AG04449 (cell line): Measurements from ENCODE around the gene PHF12.

Experiments
- CTCF ChIA-PET: fragments of 350-600 bp; formaldehyde crosslinking; extraction: SDS; loops from one replicate; lab custom pipeline; 2021; ENCODE audit warnings: antibody characterized with exemption; lab: Yijun Ruan, JAX
- POLR2A ChIA-PET: fragments of 400-600, 350-600 bp; formaldehyde crosslinking; extraction: SDS; loops from one replicate; lab custom pipeline; 2020; ENCODE audit warnings: antibody characterized with exemption, inconsistent platforms; lab: Yijun Ruan, JAX
- DNase-seq: peaks from one replicate; pipeline ENCODE4 v3.0.0-alpha.2; 2010; ENCODE audit warnings: low read depth, low spot score
- H3K4me3 ChIP-seq: 2 replicates; pipeline ENCODE4 v1.5.1; 2011; ENCODE audit warnings: low read depth, mild to moderate bottlenecking, control low read depth, low read length
- CTCF ChIP-seq: IDR thresholded peaks from one replicate; pipeline ENCODE4 v1.5.1; 2011; ENCODE audit warnings: mild to moderate bottlenecking, moderate library complexity, low read length, control low read depth, inconsistent platforms; ENCODE audit not compliant: insufficient read depth; ENCODE audit errors: missing control alignments

PHF12 gene

GRCh38 chr17:28946239-28946638 lies 5.1 kb downstream of the PHF12 start:
- TF ChIP-seq CTCF, result no peak
- ChIA-PET POLR2A (interaction anchor here (1.1 kb wide), 1 partner anchor 220 kb away, joined by 3 read pairs; the partner anchor contains the start of gene TLCD1), CTCF (interaction anchor here (0.6 to 2.6 kb wide), 8 partner anchors 10 to 219 kb away, joined by 3 to 15 read pairs (median 4); partner anchors contain the start of gene TLCD1)
- DNase-seq, result no peak
- H3K4me3 ChIP-seq, result peak overlapping the region; percentile 18

DNA sequence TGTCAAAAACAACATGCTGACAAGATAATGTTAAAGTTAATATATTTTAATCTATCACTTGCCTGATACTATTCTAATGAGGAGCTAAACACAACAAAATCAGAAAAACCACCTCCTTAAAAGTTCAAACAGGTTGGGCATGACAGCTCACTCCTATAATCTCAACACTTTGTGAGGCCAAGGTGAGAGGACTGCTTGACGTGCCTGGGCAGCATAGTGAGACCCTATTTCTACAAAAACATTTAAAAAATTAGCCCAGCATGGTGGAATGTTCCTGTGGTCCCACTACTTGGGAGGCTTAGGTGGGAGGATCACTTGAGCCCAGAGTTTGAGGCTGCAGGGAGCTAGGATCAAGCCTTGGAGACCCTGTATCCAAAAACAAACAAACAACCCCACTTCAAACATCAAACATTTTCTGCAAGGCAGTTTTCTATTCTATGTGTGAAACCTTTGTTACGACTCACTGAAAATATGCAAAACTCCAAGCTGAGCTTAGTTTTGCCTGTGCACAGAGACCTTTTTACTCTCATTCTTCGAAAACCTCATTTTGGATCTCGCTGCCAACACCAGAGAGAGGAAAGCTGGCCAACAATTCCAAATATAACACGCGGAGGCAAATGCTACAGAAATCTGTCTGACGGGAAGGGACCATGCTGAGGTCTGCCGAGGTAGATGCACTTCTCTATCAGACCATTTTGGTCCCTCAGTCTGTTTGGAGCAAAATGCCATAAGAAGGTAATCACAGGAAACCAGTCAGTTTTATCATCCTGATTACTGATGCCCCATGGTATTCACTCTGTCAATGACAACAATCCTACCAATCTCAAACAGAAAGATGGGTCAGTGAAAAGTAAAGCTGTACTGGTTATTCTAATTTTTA lies 6.2 kb downstream of the PHF12 start:
- TF ChIP-seq CTCF, result no peak
- POLR2A ChIA-PET, result interaction anchor here (0.6 to 1.2 kb wide), 2 partner anchors 34 to 219 kb away, joined by 3 to 4 read pairs; partner anchors contain the start of gene TLCD1
- CTCF ChIA-PET, result interaction anchor here (0.9 to 2.6 kb wide), 11 partner anchors 10 to 218 kb away, joined by 3 to 15 read pairs (median 5); partner anchors contain the start of gene TLCD1
- no peak overlapping the region for H3K4me3 ChIP-seq
- no peak for DNase-seq

DNA sequence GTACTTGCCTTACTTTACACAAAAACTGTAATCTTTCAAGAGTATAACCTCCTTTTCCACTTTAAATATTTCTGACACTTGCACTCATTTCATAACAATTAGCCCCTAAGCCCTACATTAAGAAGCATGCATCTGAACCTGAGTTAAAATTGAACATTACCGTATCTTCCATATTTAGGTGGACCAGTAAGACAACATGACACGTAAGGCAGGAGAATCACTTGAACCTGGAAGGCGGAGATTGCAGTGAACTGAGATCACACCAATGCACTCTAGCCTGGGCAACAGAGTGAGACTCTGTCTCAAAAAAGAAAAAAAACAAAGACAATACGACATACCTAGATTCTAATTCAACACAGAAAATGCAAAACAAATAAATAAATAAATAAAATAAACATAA lies 7.0 kb downstream of the PHF12 start:
- H3K4me3 ChIP-seq, result no peak overlapping the region
- ChIA-PET POLR2A (interaction anchor here (1.2 kb wide), 1 partner anchor 218 kb away, joined by 3 read pairs; the partner anchor contains the start of gene TLCD1), CTCF (interaction anchor here (0.8 to 2.8 kb wide), 10 partner anchors 14 to 217 kb away, joined by 3 to 15 read pairs (median 4); partner anchors contain the start of gene TLCD1)
- no peak for TF ChIP-seq CTCF
- DNase-seq, result no peak

DNA sequence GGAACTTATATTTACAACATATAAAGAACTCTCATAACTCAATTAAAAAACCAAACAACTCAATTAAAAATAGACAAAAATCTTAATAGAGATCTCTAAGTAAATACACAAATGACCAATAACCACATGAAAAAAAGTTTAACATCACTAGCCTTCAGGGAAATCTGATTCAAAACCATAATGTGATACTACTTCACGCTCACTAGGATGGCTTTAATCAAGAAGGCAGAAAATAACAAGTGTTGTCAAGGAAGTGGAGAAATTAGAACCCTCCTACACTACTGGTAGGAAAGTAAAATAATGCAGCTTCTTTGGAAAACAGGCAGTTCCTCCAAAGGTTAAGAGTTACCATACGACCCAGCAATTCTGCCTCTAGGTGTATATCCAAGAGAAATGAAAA lies 8.4 kb downstream of the PHF12 start:
- no peak for TF ChIP-seq CTCF
- H3K4me3 ChIP-seq, result no peak overlapping the region
- no peak for DNase-seq
- ChIA-PET CTCF (interaction anchor here (1.2 to 2.8 kb wide), 6 partner anchors 10 to 179 kb away, joined by 4 to 15 read pairs (median 4); no protein-coding TSS in a partner anchor), POLR2A (no interaction called here)

GRCh38 chr17:28941251-28941650 lies 10.1 kb downstream of the PHF12 start:
- no peak for TF ChIP-seq CTCF
- ChIA-PET POLR2A (interaction anchor here (0.7 kb wide), 1 partner anchor 9 kb away, joined by 3 read pairs; no protein-coding TSS in a partner anchor), CTCF (interaction anchor here (0.8 to 2.8 kb wide), 7 partner anchors 11 to 214 kb away, joined by 3 to 15 read pairs (median 3); no protein-coding TSS in a partner anchor)
- DNase-seq, result no peak
- H3K4me3 ChIP-seq, result no peak overlapping the region
